GM08714 (cell line): ENCODE data around the gene FAM111A.

Experiments
- H3K4me3 ChIP-seq: fragments of 200-500 bp; sonication (Bioruptor generic); 2 replicates; pipeline ENCODE4 v1.5.1; 2014; ENCODE audit warnings: mild to moderate bottlenecking, low read length, inconsistent platforms
- ZNF274 ChIP-seq: IDR thresholded peaks from 2 replicates; pipeline ENCODE4 v1.6.1; 2012; ENCODE audit warnings: mild to moderate bottlenecking, low read depth, low read length

The FAM111A gene

DNA sequence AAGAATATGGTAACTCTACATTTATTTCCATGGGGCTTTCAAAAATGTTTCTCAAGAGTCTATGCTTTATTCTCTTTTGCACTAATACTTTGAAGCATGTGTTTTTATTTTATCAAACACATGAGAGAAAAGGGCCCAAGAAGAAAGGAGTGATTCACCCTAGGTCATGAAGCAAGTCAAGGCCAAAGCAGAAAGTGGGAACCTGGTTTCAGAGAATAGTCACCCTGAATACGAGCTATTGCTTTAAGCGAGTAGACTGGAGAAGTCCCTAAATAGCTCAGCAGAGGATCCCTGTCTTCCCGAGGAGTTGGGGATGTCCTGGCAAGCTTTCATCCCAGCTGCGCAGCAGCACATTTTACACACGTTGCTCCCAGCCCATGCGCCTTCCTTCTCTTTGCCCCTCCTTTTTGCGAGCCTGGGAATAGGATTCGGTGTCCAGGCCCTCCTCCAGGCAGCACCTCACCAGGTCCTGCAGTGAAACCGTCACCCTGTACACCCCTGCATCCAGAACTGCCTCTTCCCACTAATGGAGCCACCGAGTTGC, 51.0 kb downstream of the FAM111A start:
- H3K4me3 ChIP-seq = no peak overlapping the region
- no peak for TF ChIP-seq ZNF274

DNA sequence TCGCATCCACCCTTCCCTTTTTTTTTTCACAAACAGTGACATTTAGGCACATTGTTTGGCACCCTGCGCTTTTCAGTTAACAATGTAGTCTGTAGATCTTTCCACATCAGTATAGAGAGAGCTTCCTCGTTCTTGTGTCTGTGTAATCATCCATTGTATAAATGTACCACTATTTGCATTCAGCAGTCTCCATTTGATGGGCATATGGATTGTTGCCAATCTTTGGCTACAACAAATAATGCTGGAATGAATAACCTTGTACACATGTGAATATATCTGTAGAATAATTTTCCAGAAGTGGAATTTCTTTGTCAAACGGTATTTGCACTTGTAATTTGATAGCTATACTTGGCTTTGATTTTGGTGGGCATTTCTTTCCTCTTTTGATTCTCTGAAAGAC, 52.9 kb downstream of the FAM111A start:
- TF ChIP-seq ZNF274 = no peak
- H3K4me3 ChIP-seq = no peak overlapping the region

DNA sequence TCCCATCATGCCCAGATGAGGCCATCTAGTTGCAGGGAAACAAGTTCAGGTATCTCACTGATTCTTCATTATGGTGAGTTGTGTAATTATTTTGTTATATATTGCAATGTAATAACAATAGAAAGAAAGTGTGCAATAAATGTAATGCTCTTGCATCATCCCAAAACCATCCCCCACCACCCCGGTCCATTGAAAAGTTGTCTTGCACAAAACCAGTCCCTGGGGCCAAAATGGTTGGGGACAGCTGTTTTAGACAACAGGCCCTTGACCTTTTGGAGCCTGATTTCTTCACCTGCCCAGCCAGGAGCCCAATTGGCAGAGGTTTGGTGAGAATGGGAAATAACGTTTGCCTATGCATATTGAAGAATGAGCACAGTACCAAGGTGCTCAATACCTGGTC, 54.1 kb downstream of the FAM111A start:
- no peak for TF ChIP-seq ZNF274
- no peak overlapping the region for H3K4me3 ChIP-seq

- H3K4me3 ChIP-seq = no peak overlapping the region
- TF ChIP-seq ZNF274 = no peak
Observed at GRCh38 chr11:59197991-59198390, 55.3 kb downstream of the FAM111A start.

DNA sequence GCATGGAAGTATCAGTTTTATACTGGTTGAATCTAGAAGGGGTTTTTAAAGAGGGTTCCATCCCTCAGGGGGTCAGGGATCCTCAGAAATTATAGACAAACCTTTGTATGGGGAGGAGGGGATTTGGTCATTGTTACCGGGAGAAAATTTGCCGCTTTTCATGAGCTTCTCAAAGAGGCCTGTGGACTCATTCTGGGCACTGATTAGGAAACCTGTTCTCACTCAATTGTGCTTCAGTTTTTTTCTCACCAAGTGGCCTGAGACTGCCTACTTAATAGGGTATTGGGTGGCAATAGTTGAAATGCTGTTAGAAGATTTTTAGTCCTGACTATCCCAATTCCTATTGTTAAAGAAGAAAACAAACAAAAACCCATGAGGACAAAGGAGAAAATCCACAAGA, 56.1 kb downstream of the FAM111A start:
- no peak for TF ChIP-seq ZNF274
- H3K4me3 ChIP-seq = no peak overlapping the region

GRCh38 chr11:59199546-59200422, 57.1 kb downstream of the FAM111A start:
- H3K4me3 ChIP-seq = no peak overlapping the region; the same call in 1 of the 2 replicates
- TF ChIP-seq ZNF274 = no peak

DNA sequence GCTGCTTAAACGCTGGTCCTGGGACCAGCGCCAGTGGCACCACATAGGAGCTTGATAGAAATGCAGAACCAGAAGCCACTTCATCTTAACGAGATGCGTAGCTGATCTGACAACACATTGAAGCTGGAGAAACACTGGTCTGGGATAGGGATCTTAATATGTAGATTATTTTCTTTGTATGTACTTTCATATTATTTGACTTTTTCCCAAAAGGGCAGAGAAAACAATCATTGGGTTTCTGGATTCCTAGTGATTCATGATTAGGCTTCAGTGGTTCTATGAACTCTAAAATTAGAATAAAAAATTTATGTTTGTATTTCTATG, 57.7 kb downstream of the FAM111A start:
- H3K4me3 ChIP-seq = no peak overlapping the region
- TF ChIP-seq ZNF274 = no peak

- TF ChIP-seq ZNF274 = no peak
- no peak overlapping the region for H3K4me3 ChIP-seq
Observed at GRCh38 chr11:59201353-59201752, 58.7 kb downstream of the FAM111A start.
